Activated T-cell treated with anti-CD3 and anti-CD28 coated beads, Interleukin-2, amount 50 U/mL, for 24 hours (primary cell): ENCODE measurements around the gene NGLY1.

Experiments
- DNase-seq: peaks from one replicate; pipeline ENCODE4 v3.0.0-alpha.2; 2020
- H3K27ac Mint-ChIP-seq: 2 replicates; pipeline ENCODE4 v1.8.0; 2020; ENCODE audit warnings: mild to moderate bottlenecking, mixed read lengths
- H3K27me3 Mint-ChIP-seq: 2 replicates; pipeline ENCODE4 v1.8.0; 2020; ENCODE audit warnings: mixed read lengths
- H3K36me3 Mint-ChIP-seq: 2 replicates; pipeline ENCODE4 v1.8.0; 2020; ENCODE audit warnings: low read depth, mixed read lengths
- H3K4me1 Mint-ChIP-seq: 2 replicates; pipeline ENCODE4 v1.8.0; 2020; ENCODE audit warnings: low read depth, mixed read lengths
- H3K4me3 Mint-ChIP-seq: 2 replicates; pipeline ENCODE4 v1.8.0; 2020; ENCODE audit warnings: mild to moderate bottlenecking, moderate library complexity, mixed read lengths
- H3K9me3 Mint-ChIP-seq: 2 replicates; pipeline ENCODE4 v1.8.0; 2020; ENCODE audit warnings: mixed read lengths

NGLY1 gene

GRCh38 chr3:25751048-25751447 is 32.2 kb downstream of the NGLY1 start:
- Mint-ChIP-seq H3K4me1 (peaks cover 10% of the 10 kb centered on the region), H3K9me3 (no peaks in the 10 kb centered on the region), H3K27ac (no peak overlapping the region), H3K36me3 (peaks cover 85% of the 10 kb centered on the region), H3K4me3 (no peak overlapping the region), H3K27me3 (no peaks in the 10 kb centered on the region)
- no peak for DNase-seq

GRCh38 chr3:25749031-25749581 is 34.1 kb downstream of the NGLY1 start:
- Mint-ChIP-seq H3K36me3 (peaks cover 90% of the 10 kb centered on the region), H3K4me3 (no peak overlapping the region), H3K27ac (no peak overlapping the region), H3K27me3 (no peaks in the 10 kb centered on the region), H3K9me3 (no peaks in the 10 kb centered on the region), H3K4me1 (no peaks in the 10 kb centered on the region)
- no peak for DNase-seq

- Mint-ChIP-seq H3K9me3 (no peaks in the 10 kb centered on the region), H3K27me3 (no peaks in the 10 kb centered on the region), H3K4me3 (no peak overlapping the region), H3K4me1 (no peaks in the 10 kb centered on the region), H3K36me3 (peaks cover 90% of the 10 kb centered on the region), H3K27ac (no peak overlapping the region)
- no peak for DNase-seq
Observed at GRCh38 chr3:25748189-25748588, 35.1 kb downstream of the NGLY1 start.

- H3K36me3 Mint-ChIP-seq, result peaks cover 95% of the 10 kb centered on the region
- no peak overlapping the region for H3K27ac Mint-ChIP-seq
- H3K9me3 Mint-ChIP-seq, result no peaks in the 10 kb centered on the region
- H3K4me1 Mint-ChIP-seq, result no peaks in the 10 kb centered on the region
- no peak overlapping the region for H3K4me3 Mint-ChIP-seq
- H3K27me3 Mint-ChIP-seq, result no peaks in the 10 kb centered on the region
- DNase-seq, result no peak
Observed at GRCh38 chr3:25747033-25747432, 36.2 kb downstream of the NGLY1 start.

GRCh38 chr3:25744470-25744869 is 38.8 kb downstream of the NGLY1 start:
- Mint-ChIP-seq H3K27me3 (no peaks in the 10 kb centered on the region), H3K4me1 (peaks cover 3% of the 10 kb centered on the region), H3K27ac (peak overlapping the region; percentile 23), H3K36me3 (peaks cover 92% of the 10 kb centered on the region), H3K4me3 (no peak overlapping the region), H3K9me3 (no peaks in the 10 kb centered on the region)
- no peak for DNase-seq

- DNase-seq, result no peak
Observed at GRCh38 chr3:25728101-25728500, 55.1 kb downstream of the NGLY1 start.

GRCh38 chr3:25727316-25727715 is 55.9 kb downstream of the NGLY1 start:
- Mint-ChIP-seq H3K27me3 (no peaks in the 10 kb centered on the region), H3K9me3 (no peaks in the 10 kb centered on the region), H3K4me1 (no peaks in the 10 kb centered on the region), H3K36me3 (peaks cover 85% of the 10 kb centered on the region), H3K27ac (no peak overlapping the region), H3K4me3 (no peak overlapping the region)
- no peak for DNase-seq

More at GRCh38 chr3:25728101-25728500, 55.1 kb downstream of the NGLY1 start:
- no peaks in the 10 kb centered on the region for H3K9me3 Mint-ChIP-seq
- H3K36me3 Mint-ChIP-seq, result peaks cover 84% of the 10 kb centered on the region
- no peaks in the 10 kb centered on the region for H3K4me1 Mint-ChIP-seq
- H3K27me3 Mint-ChIP-seq, result no peaks in the 10 kb centered on the region
- H3K27ac Mint-ChIP-seq, result no peak overlapping the region
- H3K4me3 Mint-ChIP-seq, result no peak overlapping the region

GRCh38 chr3:25725810-25726209 is 57.4 kb downstream of the NGLY1 start:
- Mint-ChIP-seq H3K27ac (no peak overlapping the region), H3K36me3 (peaks cover 77% of the 10 kb centered on the region), H3K4me3 (no peak overlapping the region), H3K4me1 (no peaks in the 10 kb centered on the region), H3K9me3 (no peaks in the 10 kb centered on the region), H3K27me3 (no peaks in the 10 kb centered on the region)
- DNase-seq, result no peak

- Mint-ChIP-seq H3K27ac (peak overlapping the region; percentile 4), H3K36me3 (peaks cover 76% of the 10 kb centered on the region), H3K4me1 (no peaks in the 10 kb centered on the region), H3K27me3 (no peaks in the 10 kb centered on the region), H3K4me3 (no peak overlapping the region), H3K9me3 (no peaks in the 10 kb centered on the region)
- DNase-seq, result no peak
Observed at GRCh38 chr3:25724948-25725645, 58.1 kb downstream of the NGLY1 start.

- H3K27ac Mint-ChIP-seq, result no peak overlapping the region
- H3K36me3 Mint-ChIP-seq, result peaks cover 74% of the 10 kb centered on the region
- no peak overlapping the region for H3K4me3 Mint-ChIP-seq
Observed at GRCh38 chr3:25723802-25724201, 59.4 kb downstream of the NGLY1 start.

GRCh38 chr3:25719321-25719720 is 63.9 kb downstream of the NGLY1 start:
- H3K27ac Mint-ChIP-seq, result no peak overlapping the region
- H3K4me3 Mint-ChIP-seq, result no peak overlapping the region
- H3K36me3 Mint-ChIP-seq, result peaks cover 50% of the 10 kb centered on the region

More at GRCh38 chr3:25723802-25724201, 59.4 kb downstream of the NGLY1 start:
- Mint-ChIP-seq H3K9me3 (no peaks in the 10 kb centered on the region), H3K4me1 (no peaks in the 10 kb centered on the region), H3K27me3 (no peaks in the 10 kb centered on the region)
- no peak for DNase-seq

GRCh38 chr3:25713341-25713985 is 69.8 kb downstream of the NGLY1 start:
- H3K36me3 Mint-ChIP-seq, result peaks cover 17% of the 10 kb centered on the region
- H3K9me3 Mint-ChIP-seq, result no peaks in the 10 kb centered on the region
- peaks cover 2% of the 10 kb centered on the region for H3K27me3 Mint-ChIP-seq
- no peak for DNase-seq
- H3K4me1 Mint-ChIP-seq, result no peaks in the 10 kb centered on the region
- H3K4me3 Mint-ChIP-seq, result no peak overlapping the region
- no peak overlapping the region for H3K27ac Mint-ChIP-seq

More at GRCh38 chr3:25719321-25719720, 63.9 kb downstream of the NGLY1 start:
- DNase-seq, result no peak
- Mint-ChIP-seq H3K4me1 (no peaks in the 10 kb centered on the region), H3K9me3 (no peaks in the 10 kb centered on the region), H3K27me3 (no peaks in the 10 kb centered on the region)

- DNase-seq, result no peak
- no peak overlapping the region for H3K4me3 Mint-ChIP-seq
- H3K27ac Mint-ChIP-seq, result no peak overlapping the region
- peaks cover 17% of the 10 kb centered on the region for H3K27me3 Mint-ChIP-seq
- no peaks in the 10 kb centered on the region for H3K36me3 Mint-ChIP-seq
- no peaks in the 10 kb centered on the region for H3K4me1 Mint-ChIP-seq
- no peaks in the 10 kb centered on the region for H3K9me3 Mint-ChIP-seq
Observed at GRCh38 chr3:25711090-25711489, 72.2 kb downstream of the NGLY1 start.

GRCh38 chr3:25708036-25708435 is 75.2 kb downstream of the NGLY1 start:
- Mint-ChIP-seq H3K9me3 (no peaks in the 10 kb centered on the region), H3K27ac (no peak overlapping the region), H3K27me3 (peaks cover 32% of the 10 kb centered on the region), H3K4me3 (no peak overlapping the region), H3K4me1 (no peaks in the 10 kb centered on the region), H3K36me3 (no peaks in the 10 kb centered on the region)
- DNase-seq, result no peak

- Mint-ChIP-seq H3K4me3 (no peak overlapping the region), H3K27me3 (peaks cover 32% of the 10 kb centered on the region), H3K36me3 (no peaks in the 10 kb centered on the region), H3K4me1 (no peaks in the 10 kb centered on the region), H3K9me3 (no peaks in the 10 kb centered on the region), H3K27ac (no peak overlapping the region)
- DNase-seq, result no peak
Observed at GRCh38 chr3:25707268-25707926, 75.8 kb downstream of the NGLY1 start.
